ENCODE results near the gene PAQR5. TPM values are rescaled to one million over a fixed set of nuclear protein-coding genes. Genes with fewer than 3 reads are reported as not detected.

PAQR5 gene
- total RNA-seq, 1 experiment from 2014 or later, result 34.0 TPM

DNA sequence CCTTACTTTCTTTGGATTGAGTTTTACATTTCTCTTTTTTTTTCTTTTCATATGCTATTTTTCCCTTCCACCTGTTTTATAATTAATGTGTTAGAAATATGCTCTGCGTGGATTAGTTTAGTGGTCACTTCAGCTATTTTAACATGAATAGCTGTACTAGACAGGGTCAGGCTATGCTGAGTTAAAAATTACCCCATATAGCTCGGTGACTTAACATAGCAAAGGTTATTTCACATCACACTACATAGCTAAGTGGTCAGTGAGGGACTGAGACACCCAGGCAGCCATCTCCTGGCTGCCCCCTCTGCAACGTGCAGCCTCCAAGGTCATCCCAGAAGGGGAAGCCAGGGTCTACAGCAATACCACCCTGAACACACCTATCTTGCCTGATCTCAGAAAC is 68.5 kb downstream of the PAQR5 start:
- no peak for DNase-seq (ENCODE audit: low read depth, low spot score)
- ATAC-seq, result no peak
- no peaks in the 10 kb centered on the region for H3K79me2 ChIP-seq (ENCODE audit: insufficient read depth, low read length)
- no peak overlapping the region for H3K4me3 ChIP-seq (replicated peaks in 1 of 2; ENCODE audit: low read depth in 1 of 2, low read length in 2 of 2)
- no TSS peak for BruUV-seq (replicated peaks)
- no peaks in the 10 kb centered on the region for H4K20me1 ChIP-seq (ENCODE audit: insufficient read depth)
- no peak overlapping the region for H2AFZ ChIP-seq (ENCODE audit: low read depth, low read length, poor library complexity, severe bottlenecking)
- ChIA-PET CTCF (no interaction called here), POLR2A (no interaction called here), RAD21 (ENCODE audit: low non-redundant PET in 1 of 2, low total read pairs in 2 of 2, uncharacterized antibody in 2 of 2, unreplicated experiment in 2 of 2) (no interaction called here)
- no peaks in the 10 kb centered on the region for H3K9me3 ChIP-seq (ENCODE audit: control insufficient read depth in 1 of 2, insufficient read depth in 1 of 2, low read depth in 1 of 2, low read length in 2 of 2)
- no peaks in the 10 kb centered on the region; the same call in 1 of the 2 replicates for H3K9me2 ChIP-seq (ENCODE audit: insufficient read depth)
- H3K36me3 ChIP-seq (ENCODE audit: control insufficient read depth in 1 of 2, insufficient read depth in 2 of 2, low read length in 2 of 2), result no peaks in the 10 kb centered on the region
- no peaks in the 10 kb centered on the region for H3K27me3 ChIP-seq (ENCODE audit: insufficient read depth, low read length)
- H3K4me1 ChIP-seq (ENCODE audit: control insufficient read depth in 1 of 2, insufficient read depth in 2 of 2, low read length in 2 of 2), result peaks cover 0 to 4% of the 10 kb centered on the region in 2 experiments; a peak in 1 of 4 replicates
- intact Hi-C loops (cut with micrococcal nuclease), result no loop called here
- H3K9ac ChIP-seq (ENCODE audit: low read length), result no peak overlapping the region
- H3K4me2 ChIP-seq (ENCODE audit: low read length), result no peak overlapping the region
- TF ChIP-seq TCF7L2 (IDR thresholded peaks at IDR 0.05; ENCODE audit: borderline replicate concordance, extremely low read depth, insufficient read depth, insufficient read length) (no peak), POLR2AphosphoS5 (IDR thresholded peaks at IDR 0.05; ENCODE audit: low read depth, low read length) (no peak), JUND (IDR thresholded peaks at IDR 0.05) (no peak), ZNF274 (IDR thresholded peaks at IDR 0.05; ENCODE audit: low read depth, low read length) (no peak), CEBPB (IDR thresholded peaks at IDR 0.05; ENCODE audit: low read depth) (no peak), YY1 (IDR thresholded peaks at IDR 0.05; ENCODE audit: extremely low read depth, insufficient replicate concordance, low read depth, low read length) (no peak), SP1 (IDR thresholded peaks at IDR 0.05; ENCODE audit: low read depth) (no peak), EZH2phosphoT487 (IDR thresholded peaks at IDR 0.05; ENCODE audit: borderline replicate concordance) (no peak), EGR1 (IDR thresholded peaks at IDR 0.05; ENCODE audit: low read depth) (no peak), SIN3A (IDR thresholded peaks at IDR 0.05; ENCODE audit: low read depth) (no peak), EZH2 (IDR thresholded peaks at IDR 0.05) (no peak), SRF (IDR thresholded peaks at IDR 0.05; ENCODE audit: low read depth) (no peak), CBX3 (IDR thresholded peaks at IDR 0.05; ENCODE audit: low read depth) (no peak), FOSL1 (IDR thresholded peaks at IDR 0.05; ENCODE audit: low read depth) (no peak)
- TF ChIP-seq, protein P1, sequence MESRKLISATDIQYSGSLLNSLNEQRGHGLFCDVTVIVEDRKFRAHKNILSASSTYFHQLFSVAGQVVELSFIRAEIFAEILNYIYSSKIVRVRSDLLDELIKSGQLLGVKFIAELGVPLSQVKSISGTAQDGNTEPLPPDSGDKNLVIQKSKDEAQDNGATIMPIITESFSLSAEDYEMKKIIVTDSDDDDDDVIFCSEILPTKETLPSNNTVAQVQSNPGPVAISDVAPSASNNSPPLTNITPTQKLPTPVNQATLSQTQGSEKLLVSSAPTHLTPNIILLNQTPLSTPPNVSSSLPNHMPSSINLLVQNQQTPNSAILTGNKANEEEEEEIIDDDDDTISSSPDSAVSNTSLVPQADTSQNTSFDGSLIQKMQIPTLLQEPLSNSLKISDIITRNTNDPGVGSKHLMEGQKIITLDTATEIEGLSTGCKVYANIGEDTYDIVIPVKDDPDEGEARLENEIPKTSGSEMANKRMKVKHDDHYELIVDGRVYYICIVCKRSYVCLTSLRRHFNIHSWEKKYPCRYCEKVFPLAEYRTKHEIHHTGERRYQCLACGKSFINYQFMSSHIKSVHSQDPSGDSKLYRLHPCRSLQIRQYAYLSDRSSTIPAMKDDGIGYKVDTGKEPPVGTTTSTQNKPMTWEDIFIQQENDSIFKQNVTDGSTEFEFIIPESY (IDR thresholded peaks at IDR 0.05; ENCODE audit: extremely low read depth, insufficient replicate concordance, low read length), result no peak
- TF ChIP-seq, protein P2, sequence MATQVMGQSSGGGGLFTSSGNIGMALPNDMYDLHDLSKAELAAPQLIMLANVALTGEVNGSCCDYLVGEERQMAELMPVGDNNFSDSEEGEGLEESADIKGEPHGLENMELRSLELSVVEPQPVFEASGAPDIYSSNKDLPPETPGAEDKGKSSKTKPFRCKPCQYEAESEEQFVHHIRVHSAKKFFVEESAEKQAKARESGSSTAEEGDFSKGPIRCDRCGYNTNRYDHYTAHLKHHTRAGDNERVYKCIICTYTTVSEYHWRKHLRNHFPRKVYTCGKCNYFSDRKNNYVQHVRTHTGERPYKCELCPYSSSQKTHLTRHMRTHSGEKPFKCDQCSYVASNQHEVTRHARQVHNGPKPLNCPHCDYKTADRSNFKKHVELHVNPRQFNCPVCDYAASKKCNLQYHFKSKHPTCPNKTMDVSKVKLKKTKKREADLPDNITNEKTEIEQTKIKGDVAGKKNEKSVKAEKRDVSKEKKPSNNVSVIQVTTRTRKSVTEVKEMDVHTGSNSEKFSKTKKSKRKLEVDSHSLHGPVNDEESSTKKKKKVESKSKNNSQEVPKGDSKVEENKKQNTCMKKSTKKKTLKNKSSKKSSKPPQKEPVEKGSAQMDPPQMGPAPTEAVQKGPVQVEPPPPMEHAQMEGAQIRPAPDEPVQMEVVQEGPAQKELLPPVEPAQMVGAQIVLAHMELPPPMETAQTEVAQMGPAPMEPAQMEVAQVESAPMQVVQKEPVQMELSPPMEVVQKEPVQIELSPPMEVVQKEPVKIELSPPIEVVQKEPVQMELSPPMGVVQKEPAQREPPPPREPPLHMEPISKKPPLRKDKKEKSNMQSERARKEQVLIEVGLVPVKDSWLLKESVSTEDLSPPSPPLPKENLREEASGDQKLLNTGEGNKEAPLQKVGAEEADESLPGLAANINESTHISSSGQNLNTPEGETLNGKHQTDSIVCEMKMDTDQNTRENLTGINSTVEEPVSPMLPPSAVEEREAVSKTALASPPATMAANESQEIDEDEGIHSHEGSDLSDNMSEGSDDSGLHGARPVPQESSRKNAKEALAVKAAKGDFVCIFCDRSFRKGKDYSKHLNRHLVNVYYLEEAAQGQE (IDR thresholded peaks at IDR 0.05; ENCODE audit: low read depth), result no peak
- no peak overlapping the region for H3K27ac ChIP-seq (ENCODE audit: low read depth, low read length)

All from HCT116 (cell line).